ENCODE results near the gene CLIC1.
A peak's percentile ranks its signal among the peaks of the same experiment; 100 is the strongest.

CLIC1 gene

GRCh38 chr6:31700740-31701401, 35.5 kb downstream of the CLIC1 start:
- DNase-seq, result no peak

- DNase-seq, result peak; percentile 36
Measured at GRCh38 chr6:31697555-31697954, 38.8 kb downstream of the CLIC1 start.

GRCh38 chr6:31693535-31693934, 42.8 kb downstream of the CLIC1 start:
- no peak for DNase-seq

GRCh38 chr6:31692886-31693285, 43.4 kb downstream of the CLIC1 start:
- DNase-seq, result no peak

- DNase-seq, result no peak
Measured at GRCh38 chr6:31692353-31692752, 44.0 kb downstream of the CLIC1 start.

GRCh38 chr6:31691564-31692108, 44.7 kb downstream of the CLIC1 start:
- DNase-seq, result no peak

GRCh38 chr6:31691078-31691463, 45.3 kb downstream of the CLIC1 start:
- no peak for DNase-seq

- DNase-seq, result no peak
Measured at GRCh38 chr6:31690231-31691077, 45.9 kb downstream of the CLIC1 start.

GRCh38 chr6:31689249-31690110, 46.9 kb downstream of the CLIC1 start:
- DNase-seq, result no peak

GRCh38 chr6:31687860-31688693, 48.3 kb downstream of the CLIC1 start:
- no peak for DNase-seq

- no peak for DNase-seq
Measured at GRCh38 chr6:31687321-31687720, 49.0 kb downstream of the CLIC1 start.

- no peak for DNase-seq
Measured at GRCh38 chr6:31686483-31686882, 49.8 kb downstream of the CLIC1 start.

- no peak for DNase-seq
Measured at GRCh38 chr6:31683591-31683990, 52.7 kb downstream of the CLIC1 start.

GRCh38 chr6:31681135-31681671, 55.1 kb downstream of the CLIC1 start:
- DNase-seq, result peak; percentile 44

Measured in activated CD4-positive, alpha-beta T cell treated with anti-CD3 and anti-CD28 coated beads, Interleukin-2, amount 50 U/mL, for 16 hours (primary cell).